Measurements from ENCODE around the gene SHISA8. TPM values are rescaled to one million over a fixed set of nuclear protein-coding genes. Genes with fewer than 3 reads are reported as not detected.

Gene SHISA8
- total RNA-seq, 1 experiment from 2014 or later, result 0.78 TPM

GRCh38 chr22:41917375-41917902 is 2.6 kb upstream of the SHISA8 start:
- DNase-seq (ENCODE audit: low spot score), result no peak

GRCh38 chr22:41916745-41917358 is 2.0 kb upstream of the SHISA8 start:
- no peak for DNase-seq (ENCODE audit: low spot score)
- in situ Hi-C loops (cut with HindIII; ENCODE audit: low sequenced_read_pairs), result no loop called here

More at GRCh38 chr22:41917375-41917902, 2.6 kb upstream of the SHISA8 start:
- in situ Hi-C loops (cut with HindIII; ENCODE audit: low sequenced_read_pairs), result no loop called here

- in situ Hi-C loops (cut with HindIII; ENCODE audit: low sequenced_read_pairs), result no loop called here
- DNase-seq (ENCODE audit: low spot score), result no peak
Measured at GRCh38 chr22:41915786-41916493, 1.1 kb upstream of the SHISA8 start.

- in situ Hi-C loops (cut with HindIII; ENCODE audit: low sequenced_read_pairs), result no loop called here
- no peak for DNase-seq (ENCODE audit: low spot score)
Measured at GRCh38 chr22:41914611-41915034, 251 bp downstream of the SHISA8 start.

- in situ Hi-C loops (cut with HindIII; ENCODE audit: low sequenced_read_pairs), result no loop called here
- no peak for DNase-seq (ENCODE audit: low spot score)
Measured at GRCh38 chr22:41913842-41914534, 886 bp downstream of the SHISA8 start.

GRCh38 chr22:41913040-41913719 is 1.7 kb downstream of the SHISA8 start:
- DNase-seq (ENCODE audit: low spot score), result no peak
- in situ Hi-C loops (cut with HindIII; ENCODE audit: low sequenced_read_pairs), result no loop called here

GRCh38 chr22:41912338-41913039 is 2.4 kb downstream of the SHISA8 start:
- no peak for DNase-seq (ENCODE audit: low spot score)
- in situ Hi-C loops (cut with HindIII; ENCODE audit: low sequenced_read_pairs), result no loop called here

GRCh38 chr22:41911001-41911611 is 3.8 kb downstream of the SHISA8 start:
- in situ Hi-C loops (cut with HindIII; ENCODE audit: low sequenced_read_pairs), result no loop called here
- no peak for DNase-seq (ENCODE audit: low spot score)

- in situ Hi-C loops (cut with HindIII; ENCODE audit: low sequenced_read_pairs), result no loop called here
- DNase-seq (ENCODE audit: low spot score), result no peak
Measured at GRCh38 chr22:41910050-41911000, 4.5 kb downstream of the SHISA8 start.

- in situ Hi-C loops (cut with HindIII; ENCODE audit: low sequenced_read_pairs), result no loop called here
- no peak for DNase-seq (ENCODE audit: low spot score)
Measured at GRCh38 chr22:41909310-41910049, 5.4 kb downstream of the SHISA8 start.

- in situ Hi-C loops (cut with HindIII; ENCODE audit: low sequenced_read_pairs), result no loop called here
- peak; percentile 61 for DNase-seq (ENCODE audit: low spot score)
Measured at GRCh38 chr22:41908411-41909309, 6.2 kb downstream of the SHISA8 start.

GRCh38 chr22:41907436-41908401 is 7.2 kb downstream of the SHISA8 start:
- no peak for DNase-seq (ENCODE audit: low spot score)
- in situ Hi-C loops (cut with HindIII; ENCODE audit: low sequenced_read_pairs), result no loop called here

- in situ Hi-C loops (cut with HindIII; ENCODE audit: low sequenced_read_pairs), result no loop called here
- no peak for DNase-seq (ENCODE audit: low spot score)
Measured at GRCh38 chr22:41906822-41907221, 8.1 kb downstream of the SHISA8 start.

- DNase-seq (ENCODE audit: low spot score), result no peak
Measured at GRCh38 chr22:41905411-41906202, 9.3 kb downstream of the SHISA8 start.

More at GRCh38 chr22:41905411-41906202, 9.3 kb downstream of the SHISA8 start:
- in situ Hi-C loops (cut with HindIII; ENCODE audit: low sequenced_read_pairs), result no loop called here

All from G401 (cell line).